ENCODE results near the gene RMC1. TPM values are rescaled to one million over a fixed set of nuclear protein-coding genes. Genes with fewer than 3 reads are reported as not detected.

RMC1 gene
- polyA plus RNA-seq, 1 experiment: 10.8 TPM

- TF ChIP-seq, protein P1, sequence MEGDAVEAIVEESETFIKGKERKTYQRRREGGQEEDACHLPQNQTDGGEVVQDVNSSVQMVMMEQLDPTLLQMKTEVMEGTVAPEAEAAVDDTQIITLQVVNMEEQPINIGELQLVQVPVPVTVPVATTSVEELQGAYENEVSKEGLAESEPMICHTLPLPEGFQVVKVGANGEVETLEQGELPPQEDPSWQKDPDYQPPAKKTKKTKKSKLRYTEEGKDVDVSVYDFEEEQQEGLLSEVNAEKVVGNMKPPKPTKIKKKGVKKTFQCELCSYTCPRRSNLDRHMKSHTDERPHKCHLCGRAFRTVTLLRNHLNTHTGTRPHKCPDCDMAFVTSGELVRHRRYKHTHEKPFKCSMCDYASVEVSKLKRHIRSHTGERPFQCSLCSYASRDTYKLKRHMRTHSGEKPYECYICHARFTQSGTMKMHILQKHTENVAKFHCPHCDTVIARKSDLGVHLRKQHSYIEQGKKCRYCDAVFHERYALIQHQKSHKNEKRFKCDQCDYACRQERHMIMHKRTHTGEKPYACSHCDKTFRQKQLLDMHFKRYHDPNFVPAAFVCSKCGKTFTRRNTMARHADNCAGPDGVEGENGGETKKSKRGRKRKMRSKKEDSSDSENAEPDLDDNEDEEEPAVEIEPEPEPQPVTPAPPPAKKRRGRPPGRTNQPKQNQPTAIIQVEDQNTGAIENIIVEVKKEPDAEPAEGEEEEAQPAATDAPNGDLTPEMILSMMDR (IDR thresholded peaks at IDR 0.05; ENCODE audit: insufficient read depth, low read depth, low read length): no peak
- H3K27me3 ChIP-seq (ENCODE audit: control insufficient read depth, insufficient read depth, low read length): no peaks in the 10 kb centered on the region
- no peaks in the 10 kb centered on the region for H3K36me3 ChIP-seq (ENCODE audit: control insufficient read depth, insufficient read depth, low read length)
- no peak overlapping the region for H3K4me3 ChIP-seq (ENCODE audit: low read depth, low read length)
- ChIA-PET POLR2A (no interaction called here), CTCF (interaction anchor here (0.7 kb wide), 1 partner anchor 209 kb away, joined by 3 read pairs; no protein-coding TSS in a partner anchor)
- no peak for DNase-seq (ENCODE audit: low read depth)
Observed at GRCh38 chr18:23493654-23494053, 9.7 kb upstream of the RMC1 start.

- DNase-seq (ENCODE audit: low read depth): no peak
- ChIA-PET CTCF (no interaction called here), POLR2A (no interaction called here)
- Histone ChIP-seq H3K36me3 (ENCODE audit: control insufficient read depth, insufficient read depth, low read length) (no peaks in the 10 kb centered on the region), H3K4me3 (ENCODE audit: low read depth, low read length) (no peak overlapping the region), H3K27me3 (ENCODE audit: control insufficient read depth, insufficient read depth, low read length) (no peaks in the 10 kb centered on the region)
- TF ChIP-seq, protein P1 (IDR thresholded peaks at IDR 0.05; ENCODE audit: insufficient read depth, low read depth, low read length): no peak
Observed at GRCh38 chr18:23494992-23495391, 8.3 kb upstream of the RMC1 start.

DNA sequence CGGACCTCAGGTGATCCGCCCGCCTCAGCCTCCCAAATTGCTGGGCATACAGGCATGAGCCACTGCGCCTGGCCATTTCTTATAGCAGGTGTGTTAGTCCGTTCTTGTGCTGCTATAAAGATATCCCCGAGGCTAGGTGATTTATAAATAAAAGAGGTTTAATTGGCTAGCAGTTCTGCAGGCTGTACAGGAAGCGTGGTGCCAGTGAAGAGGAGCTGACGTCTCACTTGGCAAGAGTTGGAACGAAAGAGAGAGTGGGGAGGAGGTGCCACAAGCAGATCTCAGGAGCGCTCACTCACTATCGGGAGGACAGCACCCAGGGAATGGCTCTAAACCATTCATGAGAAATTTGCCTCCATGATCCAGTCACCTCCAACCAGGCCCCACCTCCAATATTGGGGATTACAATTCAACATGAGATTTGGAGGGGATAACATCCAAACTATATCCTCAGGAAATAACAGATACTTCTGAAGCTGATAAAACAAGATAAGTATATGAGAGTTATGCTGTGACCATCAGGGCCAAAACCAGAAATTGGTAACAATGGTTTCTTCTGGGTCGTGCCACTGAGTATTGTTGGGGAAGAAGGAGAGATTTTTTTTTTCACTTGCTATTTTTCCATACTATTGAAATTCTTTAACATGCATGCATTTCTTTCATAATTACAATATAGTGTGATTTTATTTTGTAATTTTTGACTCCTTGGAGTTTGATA lies 7.4 kb upstream of the RMC1 start:
- CTCF ChIA-PET: interaction anchor here (0.6 kb wide), 2 partner anchors 92 to 286 kb away, joined by 3 read pairs; no protein-coding TSS in a partner anchor
- TF ChIP-seq, protein P1 (IDR thresholded peaks at IDR 0.05; ENCODE audit: insufficient read depth, low read depth, low read length): no peak
- POLR2A ChIA-PET: no interaction called here

GRCh38 chr18:23498117-23498516 lies 5.2 kb upstream of the RMC1 start:
- TF ChIP-seq, protein P1 (IDR thresholded peaks at IDR 0.05; ENCODE audit: insufficient read depth, low read depth, low read length): no peak
- CTCF ChIA-PET: interaction anchor here (0.6 to 4.0 kb wide), 25 partner anchors 9 to 991 kb away, joined by 3 to 45 read pairs (median 4); no protein-coding TSS in a partner anchor
- Histone ChIP-seq H3K4me3 (ENCODE audit: low read depth, low read length) (no peak overlapping the region), H3K36me3 (ENCODE audit: control insufficient read depth, insufficient read depth, low read length) (no peaks in the 10 kb centered on the region), H3K27me3 (ENCODE audit: control insufficient read depth, insufficient read depth, low read length) (no peaks in the 10 kb centered on the region)
- no peak for DNase-seq (ENCODE audit: low read depth)
- POLR2A ChIA-PET: no interaction called here

More for the DNA sequence above, 7.4 kb upstream of the RMC1 start:
- no peak overlapping the region for H3K4me3 ChIP-seq (ENCODE audit: low read depth, low read length)
- no peak for DNase-seq (ENCODE audit: low read depth)
- no peaks in the 10 kb centered on the region for H3K27me3 ChIP-seq (ENCODE audit: control insufficient read depth, insufficient read depth, low read length)
- no peaks in the 10 kb centered on the region for H3K36me3 ChIP-seq (ENCODE audit: control insufficient read depth, insufficient read depth, low read length)

GRCh38 chr18:23498877-23499276 lies 4.4 kb upstream of the RMC1 start:
- CTCF ChIA-PET: interaction anchor here (0.6 to 4.0 kb wide), 22 partner anchors 9 to 990 kb away, joined by 3 to 45 read pairs (median 4); no protein-coding TSS in a partner anchor

More at GRCh38 chr18:23498877-23499276, 4.4 kb upstream of the RMC1 start:
- no peak for DNase-seq (ENCODE audit: low read depth)
- Histone ChIP-seq H3K36me3 (ENCODE audit: control insufficient read depth, insufficient read depth, low read length) (no peaks in the 10 kb centered on the region), H3K4me3 (ENCODE audit: low read depth, low read length) (no peak overlapping the region), H3K27me3 (ENCODE audit: control insufficient read depth, insufficient read depth, low read length) (no peaks in the 10 kb centered on the region)
- TF ChIP-seq, protein P1 (IDR thresholded peaks at IDR 0.05; ENCODE audit: insufficient read depth, low read depth, low read length): peak; percentile 97
- POLR2A ChIA-PET: no interaction called here

Measured in BJ (cell line).